Mesenchymal stem cell (in vitro differentiated cells and primary cell): Measurements from ENCODE around the gene GOLGA6L24. TPM values are rescaled to one million over a fixed set of nuclear protein-coding genes. Genes with fewer than 3 reads are reported as not detected.
"Not testable (repeated sequence)": the region's sequence is repeated elsewhere in the genome, so short reads cannot be mapped to it uniquely, and the experiment has no call there.

Source experiments
- DNase-seq: peaks from one replicate; pipeline ENCODE4 v3.0.0-alpha.2; 2013
- H2AFZ ChIP-seq: one replicate; pipeline ENCODE4 v1.6.1; 2013; ENCODE audit warnings: low read depth, mild to moderate bottlenecking, control low read depth, inconsistent platforms, low read length, moderate library complexity
- H2AK5ac ChIP-seq: 2 replicates; pipeline ENCODE4 v1.6.1; 2013; ENCODE audit warnings: low read length, moderate library complexity, mild to moderate bottlenecking, inconsistent platforms; ENCODE audit not compliant: severe bottlenecking
- H2BK120ac ChIP-seq: one replicate; pipeline ENCODE4 v1.6.1; 2013; ENCODE audit warnings: low read depth, mild to moderate bottlenecking, inconsistent platforms, low read length, moderate library complexity
- H2BK12ac ChIP-seq, 2 experiments: one replicate each; pipeline ENCODE4 v1.6.1; 2013; ENCODE audit warnings: inconsistent platforms in 2 of 2, low read length in 2 of 2, mild to moderate bottlenecking in 2 of 2, moderate library complexity in 2 of 2, control low read depth in 1 of 2
- H2BK15ac ChIP-seq: one replicate; pipeline ENCODE4 v1.6.1; 2013; ENCODE audit warnings: mild to moderate bottlenecking, low read depth, inconsistent platforms; ENCODE audit not compliant: poor library complexity, severe bottlenecking
- H2BK5ac ChIP-seq: 2 replicates; pipeline ENCODE4 v1.6.1; 2013; ENCODE audit warnings: low read depth, mild to moderate bottlenecking, low read length, control low read depth, inconsistent platforms; ENCODE audit not compliant: poor library complexity, severe bottlenecking
- H3K14ac ChIP-seq, 2 experiments: one replicate each; pipeline ENCODE4 v1.6.1; 2013; ENCODE audit warnings: inconsistent platforms in 2 of 2, low read length in 2 of 2, control low read depth in 1 of 2, mild to moderate bottlenecking in 1 of 2, moderate library complexity in 1 of 2
- H3K18ac ChIP-seq, 2 experiments: one replicate each; pipeline ENCODE4 v1.6.1; 2013; ENCODE audit warnings: inconsistent platforms in 2 of 2, low read length in 2 of 2, control low read depth in 1 of 2, low read depth in 1 of 2, mild to moderate bottlenecking in 1 of 2
- H3K23ac ChIP-seq, 2 experiments: one replicate each; pipeline ENCODE4 v1.6.1; 2013; ENCODE audit warnings: inconsistent platforms in 2 of 2, low read length in 2 of 2, mild to moderate bottlenecking in 2 of 2, moderate library complexity in 2 of 2, control low read depth in 1 of 2
- H3K27ac ChIP-seq: 2 replicates; pipeline ENCODE4 v1.5.1; 2013; ENCODE audit warnings: mild to moderate bottlenecking, moderate library complexity, low read length, control low read depth, inconsistent platforms; ENCODE audit not compliant: poor library complexity, severe bottlenecking
- H3K27me3 ChIP-seq, 2 experiments: 2 replicates each; pipeline versions ENCODE4 v1.6.1 to v1.7.0; 2013; ENCODE audit warnings: low read length in 2 of 2, mild to moderate bottlenecking in 2 of 2, moderate library complexity in 2 of 2, control low read depth in 1 of 2, inconsistent platforms in 1 of 2; ENCODE audit not compliant: control insufficient read depth in 1 of 2, insufficient read depth in 1 of 2
- H3K36me3 ChIP-seq, 2 experiments: 2 replicates each; pipeline versions ENCODE4 v1.6.1 to v1.7.0; 2013; ENCODE audit warnings: low read length in 2 of 2, control low read depth in 1 of 2, inconsistent platforms in 1 of 2, low read depth in 1 of 2, mild to moderate bottlenecking in 1 of 2; ENCODE audit not compliant: insufficient read depth in 2 of 2, control insufficient read depth in 1 of 2
- H3K4ac ChIP-seq, 2 experiments: one replicate each; pipeline ENCODE4 v1.6.1; 2013; ENCODE audit warnings: inconsistent platforms in 2 of 2, low read length in 2 of 2, mild to moderate bottlenecking in 2 of 2, moderate library complexity in 2 of 2, control low read depth in 1 of 2, low read depth in 1 of 2
- H3K4me1 ChIP-seq: 2 replicates; pipeline ENCODE4 v1.6.1; 2013; ENCODE audit warnings: low read depth, low read length, control low read depth; ENCODE audit not compliant: control insufficient read depth, insufficient read depth
- H3K4me2 ChIP-seq: 2 replicates; pipeline ENCODE4 v1.6.1; 2013; ENCODE audit warnings: low read length, mild to moderate bottlenecking, inconsistent platforms; ENCODE audit not compliant: poor library complexity, severe bottlenecking
- H3K4me3 ChIP-seq, 2 experiments: 2 replicates each; pipeline versions ENCODE4 v1.5.1 to v1.7.0; 2013; ENCODE audit warnings: low read length in 2 of 2, mild to moderate bottlenecking in 2 of 2, control low read depth in 1 of 2, low read depth in 1 of 2; ENCODE audit not compliant: insufficient read depth in 1 of 2
- H3K79me1 ChIP-seq: replicated peaks from 2 replicates; pipeline ENCODE4 v1.6.1; 2013; ENCODE audit warnings: mild to moderate bottlenecking, control low read depth, low read length, inconsistent platforms; ENCODE audit not compliant: poor library complexity, severe bottlenecking
- H3K9ac ChIP-seq: 2 replicates; pipeline ENCODE4 v1.7.0; 2013; ENCODE audit warnings: mild to moderate bottlenecking, low read length, moderate library complexity
- H3K9me3 ChIP-seq: 2 replicates; pipeline ENCODE4 v1.7.0; 2013; ENCODE audit warnings: mild to moderate bottlenecking, low read length; ENCODE audit not compliant: control insufficient read depth
- H4K8ac ChIP-seq: one replicate; pipeline ENCODE4 v1.6.1; 2013; ENCODE audit warnings: inconsistent platforms, mild to moderate bottlenecking, low read length, moderate library complexity
- H4K91ac ChIP-seq: one replicate; pipeline ENCODE4 v1.6.1; 2013; ENCODE audit warnings: mild to moderate bottlenecking, low read length, inconsistent platforms
- WGBS: methylation state at CpG from one replicate; pipeline ENCODE4 v1.1.7; 2013; ENCODE audit warnings: mixed read lengths; 5-methylcytosine and 5-hydroxymethylcytosine counted together
- small RNA-seq: library from polyadenylated mRNA; stranded (forward); fragments of <200 nt; extraction: miRNeasy Mini kit (QIAGEN cat#:217004); gene quantifications from one replicate; pipeline ENCODE3, GENCODE V24; 2013; ENCODE audit warnings: low read depth

The GOLGA6L24 gene

DNA sequence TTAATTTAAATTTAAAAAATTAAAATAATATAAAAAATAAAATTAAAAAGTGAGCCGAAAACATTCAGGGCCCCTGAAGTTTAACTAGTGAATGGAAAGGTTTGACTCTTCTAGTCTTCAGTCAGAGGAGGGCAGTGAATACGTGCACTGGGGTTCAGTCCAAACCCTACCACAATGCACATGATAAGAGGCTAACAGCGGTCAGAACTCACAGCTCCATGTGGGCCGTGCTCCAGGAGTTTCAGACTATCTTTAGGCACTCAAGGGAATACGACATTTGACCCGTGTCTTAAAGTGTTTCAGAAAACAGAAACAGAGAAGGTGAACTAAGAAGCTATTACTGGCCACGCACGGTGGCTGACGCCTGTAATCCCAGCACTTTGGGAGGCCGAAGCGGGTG, 47.4 kb downstream of the GOLGA6L24 start:
- H3K9ac ChIP-seq, H2AFZ ChIP-seq, H3K18ac ChIP-seq, DNase-seq, H3K27ac ChIP-seq, H2AK5ac ChIP-seq, H3K27me3 ChIP-seq, H3K4me3 ChIP-seq, H3K9me3 ChIP-seq, H3K4me1 ChIP-seq, H4K8ac ChIP-seq, H3K23ac ChIP-seq, H2BK15ac ChIP-seq, H3K4ac ChIP-seq, H2BK12ac ChIP-seq, H2BK5ac ChIP-seq, H3K4me2 ChIP-seq, H2BK120ac ChIP-seq, H3K14ac ChIP-seq, H4K91ac ChIP-seq, H3K79me1 ChIP-seq: not testable (repeated sequence)
- WGBS: 75% methylated on average over 4 of the region's 11 CpGs
- H3K36me3 ChIP-seq: peaks cover 4 to 25% of the 10 kb centered on the region in 2 experiments

DNA sequence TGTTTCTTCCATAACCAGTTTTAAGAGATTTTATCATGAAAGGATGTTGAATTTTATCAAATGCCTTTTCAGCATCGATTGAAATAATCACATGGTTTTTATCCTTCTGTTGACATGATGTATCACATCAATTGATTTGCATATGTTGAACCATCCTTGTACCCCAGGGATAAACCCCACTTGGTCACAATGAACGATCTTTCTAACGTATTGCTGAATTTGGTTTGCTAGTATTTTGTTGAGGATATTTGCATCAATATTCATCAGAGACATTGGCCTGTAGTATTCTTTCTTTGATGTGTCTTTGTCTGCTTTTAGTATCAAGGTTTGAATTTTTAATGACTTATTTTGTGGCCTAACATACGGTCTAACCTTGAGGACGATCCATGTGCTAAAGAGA, 49.2 kb downstream of the GOLGA6L24 start:
- not testable (repeated sequence) for H4K91ac ChIP-seq, H3K4me3 ChIP-seq, H2BK15ac ChIP-seq, H2BK5ac ChIP-seq, H3K4ac ChIP-seq, H3K27ac ChIP-seq, H3K79me1 ChIP-seq, H4K8ac ChIP-seq, H3K4me2 ChIP-seq, H3K4me1 ChIP-seq, DNase-seq, H2BK12ac ChIP-seq, H3K9me3 ChIP-seq, H3K23ac ChIP-seq, H2AFZ ChIP-seq, H3K27me3 ChIP-seq, H3K9ac ChIP-seq, H3K18ac ChIP-seq, H3K14ac ChIP-seq, H2AK5ac ChIP-seq, H2BK120ac ChIP-seq
- WGBS: 100% methylated on average over 3 of the region's 5 CpGs
- H3K36me3 ChIP-seq: peaks cover 2 to 14% of the 10 kb centered on the region in 2 experiments

Small RNAs within 50 kb of the gene (small RNA-seq; reads per million reads assigned to genes)
- not detected for gene AC091304.5
- not detected for gene RN7SL238P
